Measurements from ENCODE around the gene PTPRG. TPM values are rescaled to one million over a fixed set of nuclear protein-coding genes. Genes with fewer than 3 reads are reported as not detected.

The PTPRG gene
- total RNA-seq, 1 experiment from 2014 or later: 69.3 TPM

DNA sequence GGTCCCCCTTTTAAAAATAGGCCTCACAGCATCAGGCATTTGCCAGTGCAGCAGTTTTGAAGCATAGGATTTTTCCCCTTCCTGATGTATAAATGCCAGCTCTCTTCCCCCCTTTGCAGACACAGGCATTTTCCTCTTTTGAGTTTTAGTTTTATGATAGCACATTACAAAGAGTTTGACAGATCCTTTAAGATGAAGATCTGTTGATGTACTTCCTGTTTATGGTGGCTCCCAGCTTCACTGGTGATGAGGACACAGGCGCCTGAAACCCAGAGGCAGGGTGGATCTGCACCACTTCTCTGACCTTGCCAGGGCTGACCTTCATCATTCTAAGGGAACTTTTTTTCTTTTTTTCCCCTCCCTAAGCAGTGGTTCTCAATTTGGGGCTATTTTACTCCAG is 243.4 kb downstream of the PTPRG start:
- H2BK120ac ChIP-seq (ENCODE audit: low read depth, low read length, poor library complexity, severe bottlenecking): no peak overlapping the region
- no peak overlapping the region for H3T11ph ChIP-seq (ENCODE audit: low read length)
- H3K9ac ChIP-seq (ENCODE audit: extremely low read depth, insufficient read length, low read length): no peak overlapping the region
- H3K23me2 ChIP-seq (ENCODE audit: insufficient read length, low read depth, low read length, poor library complexity, severe bottlenecking): no peaks in the 10 kb centered on the region
- H3K4ac ChIP-seq (ENCODE audit: low read depth, low read length): no peak overlapping the region
- Mint-ChIP-seq H3K27ac (peak overlapping the region; percentile 4 to 35 (median 26); a peak in 3 of 7 replicates), H3K4me3 (no peak overlapping the region), H3K36me3 (ENCODE audit: insufficient read depth in 1 of 3, low read depth in 3 of 3) (peaks cover 0 to 13% (median 0%) of the 10 kb centered on the region in 3 experiments; a peak in 3 of 7 replicates), H3K27me3 (ENCODE audit: low read depth) (no peaks in the 10 kb centered on the region), H3K9me3 (no peaks in the 10 kb centered on the region), H3K4me1 (peaks cover 45% of the 10 kb centered on the region in 2 experiments)
- no peaks in the 10 kb centered on the region for H3K9me3 ChIP-seq (ENCODE audit: control insufficient read depth, low read depth, low read length)
- H2AFZ ChIP-seq (ENCODE audit: low read length): no peak overlapping the region
- no peak overlapping the region for H2AK5ac ChIP-seq (ENCODE audit: insufficient read length, low read length)
- no peak overlapping the region for H2BK20ac ChIP-seq (ENCODE audit: low read depth, low read length, poor library complexity, severe bottlenecking)
- H3K23ac ChIP-seq (ENCODE audit: insufficient read length, low read depth, low read length): no peak overlapping the region
- DNase-seq: no peak
- H3K27me3 ChIP-seq (ENCODE audit: insufficient read depth, low read length): no peaks in the 10 kb centered on the region
- H3K14ac ChIP-seq (ENCODE audit: insufficient read depth, low read length): no peak overlapping the region
- H4K91ac ChIP-seq (ENCODE audit: insufficient read length, low read depth, low read length): no peak overlapping the region
- H3K79me1 ChIP-seq (ENCODE audit: insufficient read depth, low read depth, low read length, poor library complexity, severe bottlenecking): peaks cover 6% of the 10 kb centered on the region
- H2BK12ac ChIP-seq (ENCODE audit: insufficient read length, low read depth, low read length): no peak overlapping the region
- no peak overlapping the region for H3K27ac ChIP-seq (ENCODE audit: insufficient read length, low read depth, low read length)
- TF ChIP-seq, protein P1, sequence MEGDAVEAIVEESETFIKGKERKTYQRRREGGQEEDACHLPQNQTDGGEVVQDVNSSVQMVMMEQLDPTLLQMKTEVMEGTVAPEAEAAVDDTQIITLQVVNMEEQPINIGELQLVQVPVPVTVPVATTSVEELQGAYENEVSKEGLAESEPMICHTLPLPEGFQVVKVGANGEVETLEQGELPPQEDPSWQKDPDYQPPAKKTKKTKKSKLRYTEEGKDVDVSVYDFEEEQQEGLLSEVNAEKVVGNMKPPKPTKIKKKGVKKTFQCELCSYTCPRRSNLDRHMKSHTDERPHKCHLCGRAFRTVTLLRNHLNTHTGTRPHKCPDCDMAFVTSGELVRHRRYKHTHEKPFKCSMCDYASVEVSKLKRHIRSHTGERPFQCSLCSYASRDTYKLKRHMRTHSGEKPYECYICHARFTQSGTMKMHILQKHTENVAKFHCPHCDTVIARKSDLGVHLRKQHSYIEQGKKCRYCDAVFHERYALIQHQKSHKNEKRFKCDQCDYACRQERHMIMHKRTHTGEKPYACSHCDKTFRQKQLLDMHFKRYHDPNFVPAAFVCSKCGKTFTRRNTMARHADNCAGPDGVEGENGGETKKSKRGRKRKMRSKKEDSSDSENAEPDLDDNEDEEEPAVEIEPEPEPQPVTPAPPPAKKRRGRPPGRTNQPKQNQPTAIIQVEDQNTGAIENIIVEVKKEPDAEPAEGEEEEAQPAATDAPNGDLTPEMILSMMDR (conservative IDR thresholded peaks at IDR 0.05): no peak
- H4K5ac ChIP-seq (ENCODE audit: insufficient read length, low read depth, low read length): no peak overlapping the region
- WGBS (ENCODE audit: extremely low coverage, insufficient read length, low lambda C conversion rate): no CpG with 5 or more reads among the region's 1 CpG
- H3K18ac ChIP-seq (ENCODE audit: insufficient read length, low read depth, low read length): no peak overlapping the region
- H4K8ac ChIP-seq (replicated peaks; ENCODE audit: insufficient read length, low read depth, low read length): no peak overlapping the region
- H3K4me2 ChIP-seq (ENCODE audit: insufficient read depth, insufficient read length, low read length): no peak overlapping the region
- H3K4me1 ChIP-seq (ENCODE audit: insufficient read depth, low read length): peaks cover 3% of the 10 kb centered on the region; the same call in 1 of the 2 replicates
- H2BK15ac ChIP-seq (ENCODE audit: low read depth, low read length): no peak overlapping the region
- no peak overlapping the region for H3K56ac ChIP-seq (ENCODE audit: insufficient read length, low read depth, low read length)
- no peaks in the 10 kb centered on the region for H4K20me1 ChIP-seq (ENCODE audit: control insufficient read depth, insufficient read depth, insufficient read length)
- no peak overlapping the region for H2BK5ac ChIP-seq (ENCODE audit: insufficient read length, low read length)
- peaks cover 15% of the 10 kb centered on the region; the same call in 1 of the 2 replicates for H3K79me2 ChIP-seq (ENCODE audit: insufficient read depth, low read length)
